Uterus (tissue), 2 donors: ENCODE results near the gene ATN1.

ENCODE experiments used
- CTCF ChIP-seq, 4 experiments: fragments of 200-600 bp in 2 of 4; fragments of 450-650 bp in 2 of 4; sonication (generic) in 2 of 4; IDR thresholded peaks; one replicate each; pipeline ENCODE4 v1.5.1; 2016 to 2019; ENCODE audit warnings: antibody characterized with exemption in 4 of 4, mild to moderate bottlenecking in 2 of 4, moderate library complexity in 1 of 4
- POLR2A ChIP-seq, 2 donors: fragments of 450-650 bp; IDR thresholded peaks; one replicate each; pipeline ENCODE4 v1.6.1; 2016; ENCODE audit warnings: antibody characterized with exemption in 2 of 2, mild to moderate bottlenecking in 1 of 2, moderate library complexity in 1 of 2

GRCh38 chr12:6959805-6960592, 32.2 kb downstream of the ATN1 start:
- no peak for TF ChIP-seq CTCF (IDR thresholded peaks at IDR 0.05)
- TF ChIP-seq POLR2A (IDR thresholded peaks at IDR 0.05), result no peak
